HG03045 (cell line): ENCODE data around the gene CIAPIN1.

Experiments used
- ATAC-seq: cut with Tn5 transposase; IDR thresholded peaks from one replicate; pipeline ENCODE4 v1.9.1; 2021; ENCODE audit warnings: mild to moderate bottlenecking, moderate library complexity; ENCODE audit not compliant: unreplicated experiment

Gene CIAPIN1

GRCh38 chr16:57447186-57447962, at the start of gene CIAPIN1, which contains the start of gene COQ9:
Gene CIAPIN1, minus strand, starts transcription at chr16:57447385. Its CDS starts 6,457 bp downstream, at chr16:57440928.
Gene COQ9, plus strand, starts transcription at chr16:57447479. Its CDS starts 27 bp downstream, at chr16:57447506.
- peak; percentile 95 for ATAC-seq

GRCh38 chr16:57493767-57494166, 46.6 kb upstream of the CIAPIN1 start:
- no peak for ATAC-seq

DNA sequence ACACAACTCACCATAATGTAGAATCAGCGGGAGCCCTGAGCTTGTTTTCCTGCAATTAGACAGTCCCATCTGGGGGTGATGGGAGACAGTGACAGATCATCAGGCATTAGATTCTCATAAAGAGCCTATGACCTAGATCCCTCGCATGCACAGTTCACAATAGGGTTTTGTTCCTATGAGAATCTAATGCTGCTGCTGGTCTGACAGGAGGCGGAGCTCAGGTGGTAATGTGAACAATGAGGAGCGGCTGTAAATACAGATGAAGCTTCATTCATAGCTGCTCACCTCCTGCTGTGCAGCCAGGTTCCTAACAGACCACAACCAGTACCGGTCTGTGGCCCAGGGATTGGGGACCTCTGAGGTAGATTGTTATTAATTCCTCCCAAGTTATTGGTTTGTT, 42.0 kb upstream of the CIAPIN1 start:
- no peak for ATAC-seq

GRCh38 chr16:57486858-57487834, 40.0 kb upstream of the CIAPIN1 start:
- no peak for ATAC-seq

- ATAC-seq: peak; percentile 86
These were observed 39.0 kb upstream of the CIAPIN1 start, which contains the start of gene DOK4 for GRCh38 chr16:57485916-57486857. Gene DOK4, minus strand, starts transcription at chr16:57486493. Its CDS starts 6,986 bp downstream, at chr16:57479507.

GRCh38 chr16:57485091-57485915, 38.1 kb upstream of the CIAPIN1 start:
- no peak for ATAC-seq

- ATAC-seq: no peak
These were observed 37.4 kb upstream of the CIAPIN1 start for GRCh38 chr16:57484515-57485005.

GRCh38 chr16:57483725-57484514, 36.7 kb upstream of the CIAPIN1 start:
- ATAC-seq: no peak

DNA sequence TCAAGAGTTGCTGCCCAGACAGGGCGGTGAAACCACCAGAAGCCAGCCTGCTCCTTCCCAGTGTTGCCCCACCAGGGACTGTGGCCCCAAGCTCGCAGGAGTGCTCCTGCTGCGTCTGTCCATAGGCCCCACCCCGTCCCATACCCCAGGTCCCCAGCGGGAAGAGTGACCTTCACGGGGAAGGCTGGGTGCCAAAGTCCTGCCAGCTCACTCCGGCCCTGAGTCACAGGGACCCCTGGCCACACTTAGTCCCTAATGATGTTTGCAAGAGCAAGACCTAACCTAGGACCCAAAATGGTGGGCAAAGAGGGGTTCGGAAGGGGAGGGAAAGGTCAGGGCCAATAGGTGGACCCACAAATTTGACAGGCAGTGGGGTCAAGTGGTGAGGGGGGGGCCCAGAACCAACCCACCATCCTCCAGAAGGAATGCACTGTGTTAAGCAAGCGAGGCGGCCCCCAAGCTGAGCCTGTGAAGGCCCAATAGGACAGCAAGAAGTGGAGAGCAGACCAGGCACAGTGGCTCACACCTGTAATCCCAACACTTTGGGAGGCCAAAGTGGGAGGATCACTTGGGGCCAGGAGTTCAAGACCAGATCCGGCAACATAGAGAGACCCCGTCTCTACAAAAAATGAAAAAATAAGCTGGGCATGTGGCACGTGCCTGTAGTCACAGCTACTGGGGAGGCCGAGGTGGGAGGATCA, 35.8 kb upstream of the CIAPIN1 start:
- ATAC-seq: no peak

DNA sequence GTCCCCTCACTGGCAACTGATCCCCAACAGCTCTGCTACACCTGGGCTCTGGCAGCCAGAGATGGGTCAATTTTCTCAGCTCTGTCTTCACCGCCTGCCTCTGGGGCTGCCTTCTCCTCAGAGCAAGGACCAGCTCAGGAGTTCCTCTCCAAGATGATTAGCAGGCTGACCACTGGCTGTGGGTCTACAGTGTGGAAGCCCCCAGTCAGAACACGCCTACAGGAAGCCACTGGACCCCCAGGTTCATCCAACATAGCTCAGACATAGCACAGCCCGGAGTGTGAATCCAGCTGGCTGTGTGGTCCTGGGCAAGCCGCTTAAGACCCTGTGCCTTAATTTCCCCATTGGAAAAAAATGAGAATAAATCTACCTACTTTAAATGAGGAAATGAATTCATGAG, 34.2 kb upstream of the CIAPIN1 start:
- no peak for ATAC-seq

DNA sequence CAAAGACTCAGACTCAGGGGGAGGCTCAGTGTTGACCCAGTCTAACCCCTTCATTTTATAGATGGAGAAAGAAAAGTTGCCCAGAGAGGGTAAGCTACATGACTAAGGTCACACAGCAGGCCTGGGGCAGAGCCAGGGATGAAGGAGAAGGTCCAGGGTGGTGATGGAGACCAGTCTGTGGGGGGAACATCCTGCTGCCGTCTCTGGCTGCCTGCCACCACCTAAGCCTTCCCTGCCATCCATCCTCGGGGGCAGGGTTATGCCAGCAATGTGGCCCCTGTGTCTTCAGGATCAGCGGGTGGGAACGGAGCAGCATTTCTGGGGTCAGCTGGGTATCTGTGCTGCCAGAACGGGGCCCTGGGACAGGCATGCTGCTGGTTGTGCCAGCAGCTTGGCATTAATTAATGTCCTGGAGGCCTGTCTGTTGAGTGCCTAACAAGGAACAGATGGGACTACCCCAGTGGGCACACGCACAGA, 33.6 kb upstream of the CIAPIN1 start:
- no peak for ATAC-seq

DNA sequence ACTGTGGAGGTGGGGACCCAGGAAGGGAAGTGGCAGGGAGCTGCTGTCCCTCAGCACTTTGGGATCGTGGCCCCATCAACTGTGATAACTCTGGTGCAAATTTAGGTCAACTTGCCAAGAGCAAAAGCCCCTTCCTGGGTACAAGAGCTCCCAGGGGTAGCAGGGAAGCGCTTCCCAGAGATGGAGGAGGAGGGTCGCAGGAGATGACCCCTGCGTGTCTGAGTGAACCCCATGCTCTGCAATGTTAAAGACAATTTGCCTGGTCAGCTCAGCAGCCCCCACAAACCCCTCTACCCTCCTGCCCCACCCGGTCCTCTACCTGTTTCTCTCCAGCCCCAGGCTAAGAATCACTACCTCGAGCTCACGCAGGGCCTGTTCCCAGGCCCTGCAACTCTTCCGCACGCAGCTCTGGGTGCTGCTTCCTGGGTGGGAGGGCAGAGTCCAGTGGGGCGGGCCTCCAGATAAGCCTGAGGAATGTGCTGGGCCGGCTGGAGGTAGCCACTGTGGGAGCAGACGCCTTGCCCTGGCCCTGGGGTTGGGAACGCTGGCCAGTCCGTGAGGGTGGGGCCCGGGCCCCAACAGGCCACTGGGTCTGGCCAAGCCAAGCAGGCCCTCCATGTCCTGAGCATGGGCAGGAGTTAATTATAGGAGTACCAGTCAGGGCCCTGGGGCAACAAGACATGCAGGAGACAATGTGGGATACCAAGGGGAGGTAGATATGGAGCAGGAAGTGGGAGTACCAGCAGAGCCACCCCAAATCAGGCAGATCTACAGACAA, 33.0 kb upstream of the CIAPIN1 start:
- ATAC-seq: no peak

- ATAC-seq: no peak
These were observed 32.2 kb upstream of the CIAPIN1 start for GRCh38 chr16:57479205-57479975.

DNA sequence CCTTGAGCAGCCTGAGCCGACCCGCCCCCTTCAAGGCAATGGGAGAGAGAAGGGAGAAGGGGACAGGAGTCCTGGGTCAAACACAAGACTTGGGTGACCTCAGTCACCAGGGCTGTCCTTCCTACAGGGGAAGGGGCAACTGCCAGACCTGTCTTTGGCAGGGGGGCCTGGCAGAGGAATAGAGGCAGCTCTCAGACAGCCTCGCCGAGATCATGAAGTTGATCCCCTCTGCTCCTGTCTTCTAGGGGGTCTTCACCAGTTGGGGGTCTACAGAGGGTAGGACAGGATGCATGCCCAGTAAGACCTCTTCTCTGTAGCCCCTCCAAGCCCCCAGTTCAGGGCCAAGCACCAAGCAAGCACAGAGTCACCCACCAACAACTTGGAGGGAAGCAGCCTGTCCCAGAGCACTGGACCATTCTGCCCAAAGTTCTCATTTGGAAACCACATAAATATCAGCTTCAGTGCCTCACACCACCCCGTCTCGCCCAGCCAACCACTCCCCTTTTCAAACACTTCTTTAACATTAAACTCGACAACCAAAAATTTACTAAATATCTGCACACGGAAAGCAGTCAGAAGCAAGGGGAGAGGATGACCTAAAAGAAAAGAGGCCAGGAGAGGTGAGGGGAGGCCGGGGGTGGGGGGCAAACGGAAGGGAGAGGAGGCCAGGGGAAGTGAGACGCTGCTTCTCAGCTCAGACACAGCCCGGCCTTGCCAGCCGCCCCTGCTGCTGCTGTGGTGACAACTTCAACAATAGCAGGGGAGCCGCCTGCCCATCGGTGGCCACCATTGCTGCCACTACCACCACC, 31.4 kb upstream of the CIAPIN1 start:
- no peak for ATAC-seq

GRCh38 chr16:57477531-57478202, 30.5 kb upstream of the CIAPIN1 start:
- no peak for ATAC-seq
